Skeletal muscle tissue (tissue), 4 donors: Measurements from ENCODE around the gene OSBPL3. TPM values are rescaled to one million over a fixed set of nuclear protein-coding genes. Genes with fewer than 3 reads are reported as not detected.

Experiments used
- H3K27ac ChIP-seq: one replicate; pipeline ENCODE4 v1.7.0; 2013; ENCODE audit warnings: mild to moderate bottlenecking, low read depth, low read length, inconsistent platforms
- H3K27me3 ChIP-seq, 3 donors: one replicate each; pipeline ENCODE4 v1.7.0; 2013; ENCODE audit warnings: low read length in 3 of 3; ENCODE audit not compliant: control insufficient read depth in 3 of 3, insufficient read depth in 3 of 3
- H3K36me3 ChIP-seq, 3 donors: one replicate each; pipeline ENCODE4 v1.7.0; 2013; ENCODE audit warnings: low read length in 3 of 3; ENCODE audit not compliant: control insufficient read depth in 3 of 3, insufficient read depth in 3 of 3
- H3K4me1 ChIP-seq, 3 donors: one replicate each; pipeline ENCODE4 v1.7.0; 2013; ENCODE audit warnings: low read length in 3 of 3, mild to moderate bottlenecking in 3 of 3; ENCODE audit not compliant: control insufficient read depth in 3 of 3, insufficient read depth in 3 of 3
- H3K4me3 ChIP-seq, 3 donors: one replicate each; pipeline ENCODE4 v1.7.0; 2013; ENCODE audit warnings: low read length in 3 of 3
- H3K9ac ChIP-seq, 3 donors: one replicate each; pipeline ENCODE4 v1.7.0; 2013; ENCODE audit warnings: low read length in 3 of 3, mild to moderate bottlenecking in 3 of 3, moderate library complexity in 2 of 3, low read depth in 1 of 3
- H3K9me3 ChIP-seq, 3 donors: one replicate each; pipeline ENCODE4 v1.7.0; 2013; ENCODE audit warnings: low read length in 3 of 3; ENCODE audit not compliant: control insufficient read depth in 3 of 3
- total RNA-seq: library from RNA; depleted of rRNA; stranded (reverse); fragments of >200 nt; gene quantifications from one replicate; pipeline ENCODE4 v1.2.3, GENCODE V29; 2014
- donor health status: Osteomylitis.

The OSBPL3 gene
- total RNA-seq, 1 donor from 2014 or later = 2.6 TPM

GRCh38 chr7:25009257-25009656 is 29.3 kb upstream of the OSBPL3 start:
- H3K9me3 ChIP-seq = no peaks in the 10 kb centered on the region
- H3K27ac ChIP-seq = no peak overlapping the region
- no peaks in the 10 kb centered on the region for H3K27me3 ChIP-seq
- no peaks in the 10 kb centered on the region for H3K4me1 ChIP-seq
- H3K4me3 ChIP-seq = no peak overlapping the region
- H3K36me3 ChIP-seq = no peaks in the 10 kb centered on the region
- H3K9ac ChIP-seq = no peak overlapping the region

DNA sequence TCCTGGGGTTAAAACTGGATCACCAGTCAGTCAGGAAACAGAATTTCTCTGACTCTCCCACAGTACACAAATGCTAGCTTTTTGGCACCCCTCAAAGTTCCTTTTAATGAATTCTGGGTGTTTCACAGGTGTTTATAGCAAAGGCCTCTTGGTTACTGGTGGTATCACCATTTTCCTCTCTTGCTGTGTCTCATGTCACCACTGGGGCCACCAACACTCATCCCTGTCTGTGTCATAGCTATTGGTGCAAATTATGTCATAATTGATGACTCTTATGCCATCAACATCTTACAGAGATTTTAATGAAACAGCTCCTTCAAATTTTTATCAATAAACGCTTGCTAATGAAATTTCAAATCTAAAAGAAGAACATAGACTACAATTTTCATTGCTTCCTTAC is 27.7 kb upstream of the OSBPL3 start:
- no peaks in the 10 kb centered on the region for H3K4me1 ChIP-seq
- H3K9me3 ChIP-seq = no peaks in the 10 kb centered on the region
- no peak overlapping the region for H3K4me3 ChIP-seq
- no peak overlapping the region for H3K27ac ChIP-seq
- H3K27me3 ChIP-seq = no peaks in the 10 kb centered on the region
- H3K36me3 ChIP-seq = no peaks in the 10 kb centered on the region
- H3K9ac ChIP-seq = no peak overlapping the region

DNA sequence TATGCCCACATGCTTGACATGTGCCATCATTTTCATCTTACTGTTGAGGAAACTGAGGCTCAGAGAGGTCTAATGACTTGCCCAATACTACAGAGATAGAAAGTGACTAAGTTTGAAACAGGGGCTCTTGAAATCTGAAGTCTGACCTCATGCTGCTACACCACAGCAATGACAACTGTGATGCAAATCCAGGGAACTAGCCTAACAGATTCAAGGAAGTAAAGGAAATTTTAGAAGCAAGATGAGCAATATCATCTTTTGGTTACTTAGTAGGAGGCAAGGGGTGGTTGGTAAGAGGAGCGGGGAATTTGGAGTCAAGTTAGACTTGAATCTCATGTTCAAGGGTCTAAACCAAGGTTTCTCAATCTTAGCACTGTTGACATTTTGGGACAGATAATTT is 26.3 kb upstream of the OSBPL3 start:
- H3K9me3 ChIP-seq = no peaks in the 10 kb centered on the region
- H3K4me1 ChIP-seq = no peaks in the 10 kb centered on the region
- H3K9ac ChIP-seq = no peak overlapping the region
- H3K36me3 ChIP-seq = no peaks in the 10 kb centered on the region
- no peak overlapping the region for H3K27ac ChIP-seq
- no peaks in the 10 kb centered on the region for H3K27me3 ChIP-seq
- no peak overlapping the region for H3K4me3 ChIP-seq

- no peak overlapping the region for H3K27ac ChIP-seq
- no peaks in the 10 kb centered on the region for H3K27me3 ChIP-seq
- H3K9ac ChIP-seq = no peak overlapping the region
- H3K4me1 ChIP-seq = no peaks in the 10 kb centered on the region
- no peaks in the 10 kb centered on the region for H3K9me3 ChIP-seq
- H3K4me3 ChIP-seq = no peak overlapping the region
- no peaks in the 10 kb centered on the region for H3K36me3 ChIP-seq
Observed at GRCh38 chr7:25005658-25006057, 25.7 kb upstream of the OSBPL3 start.

DNA sequence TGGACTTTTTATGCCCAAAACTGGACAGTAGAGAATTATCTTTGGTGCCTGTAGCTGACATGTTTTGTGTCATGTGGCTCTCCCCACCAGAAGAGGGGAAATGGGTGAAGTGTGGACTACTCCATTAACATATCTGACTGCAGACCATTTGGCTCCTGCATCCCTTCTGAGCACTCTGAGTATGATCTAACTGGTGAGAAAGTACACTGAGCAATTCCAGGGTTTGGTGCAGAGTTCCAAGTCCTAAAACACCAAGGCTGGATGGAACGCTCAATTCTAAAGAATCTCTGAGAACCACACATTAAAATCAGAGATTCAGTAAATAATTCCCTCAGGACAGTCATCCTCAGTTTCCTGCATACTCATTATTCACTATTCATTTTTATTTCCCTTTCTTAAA is 22.8 kb upstream of the OSBPL3 start:
- H3K4me1 ChIP-seq = no peaks in the 10 kb centered on the region
- H3K4me3 ChIP-seq = no peak overlapping the region
- H3K9ac ChIP-seq = no peak overlapping the region
- H3K36me3 ChIP-seq = no peaks in the 10 kb centered on the region
- no peak overlapping the region for H3K27ac ChIP-seq
- H3K27me3 ChIP-seq = no peaks in the 10 kb centered on the region
- H3K9me3 ChIP-seq = no peaks in the 10 kb centered on the region

DNA sequence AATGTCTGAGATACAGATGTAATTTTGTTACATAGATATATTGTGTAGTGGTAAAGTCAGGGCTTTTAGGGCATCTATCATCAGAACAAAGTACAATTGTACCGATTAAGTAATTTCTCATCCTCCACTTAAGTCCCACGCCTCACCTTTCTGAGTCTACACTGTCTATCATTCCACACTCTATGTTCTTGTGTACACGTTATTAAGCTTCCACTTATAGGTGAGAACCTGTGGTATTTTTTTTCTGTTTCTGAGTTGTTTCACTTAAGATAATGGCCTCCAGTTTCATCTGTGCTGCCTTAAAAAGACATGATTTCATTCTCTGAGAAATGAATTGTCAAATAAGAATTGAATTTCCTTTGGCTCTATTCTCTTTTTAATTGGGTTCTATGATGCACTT is 15.5 kb upstream of the OSBPL3 start:
- H3K9me3 ChIP-seq = no peaks in the 10 kb centered on the region
- H3K4me1 ChIP-seq = no peaks in the 10 kb centered on the region
- no peak overlapping the region for H3K27ac ChIP-seq
- no peaks in the 10 kb centered on the region for H3K36me3 ChIP-seq
- no peak overlapping the region for H3K9ac ChIP-seq
- H3K27me3 ChIP-seq = no peaks in the 10 kb centered on the region
- H3K4me3 ChIP-seq = no peak overlapping the region

- no peak overlapping the region for H3K9ac ChIP-seq
- H3K36me3 ChIP-seq = no peaks in the 10 kb centered on the region
- H3K4me1 ChIP-seq = no peaks in the 10 kb centered on the region
- no peak overlapping the region for H3K4me3 ChIP-seq
- no peaks in the 10 kb centered on the region for H3K9me3 ChIP-seq
- no peaks in the 10 kb centered on the region for H3K27me3 ChIP-seq
- H3K27ac ChIP-seq = no peak overlapping the region
Observed at GRCh38 chr7:24992314-24992713, 12.3 kb upstream of the OSBPL3 start.

DNA sequence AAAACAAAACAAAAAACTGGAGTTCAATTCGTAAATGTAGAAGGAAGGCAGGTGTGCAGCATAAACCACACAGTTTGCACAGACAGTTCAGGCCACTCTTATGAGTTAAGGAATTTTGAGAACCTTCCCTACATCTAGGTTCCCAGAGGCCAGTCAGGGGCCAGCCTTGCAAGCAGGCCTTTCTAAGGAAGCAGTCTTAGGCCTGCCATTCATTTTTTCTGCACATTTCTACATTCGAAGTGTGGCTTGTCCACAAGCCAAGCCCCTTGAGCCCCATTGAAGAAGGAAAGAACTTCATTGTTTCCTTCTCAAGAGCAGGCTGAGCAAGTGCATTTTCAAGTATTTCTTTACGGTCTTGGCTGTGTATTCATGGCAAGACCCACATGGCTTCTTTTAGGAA is 11.4 kb upstream of the OSBPL3 start:
- Histone ChIP-seq H3K36me3 (no peaks in the 10 kb centered on the region), H3K27ac (no peak overlapping the region), H3K9ac (no peak overlapping the region), H3K4me1 (no peaks in the 10 kb centered on the region), H3K4me3 (no peak overlapping the region), H3K9me3 (no peaks in the 10 kb centered on the region), H3K27me3 (no peaks in the 10 kb centered on the region)

DNA sequence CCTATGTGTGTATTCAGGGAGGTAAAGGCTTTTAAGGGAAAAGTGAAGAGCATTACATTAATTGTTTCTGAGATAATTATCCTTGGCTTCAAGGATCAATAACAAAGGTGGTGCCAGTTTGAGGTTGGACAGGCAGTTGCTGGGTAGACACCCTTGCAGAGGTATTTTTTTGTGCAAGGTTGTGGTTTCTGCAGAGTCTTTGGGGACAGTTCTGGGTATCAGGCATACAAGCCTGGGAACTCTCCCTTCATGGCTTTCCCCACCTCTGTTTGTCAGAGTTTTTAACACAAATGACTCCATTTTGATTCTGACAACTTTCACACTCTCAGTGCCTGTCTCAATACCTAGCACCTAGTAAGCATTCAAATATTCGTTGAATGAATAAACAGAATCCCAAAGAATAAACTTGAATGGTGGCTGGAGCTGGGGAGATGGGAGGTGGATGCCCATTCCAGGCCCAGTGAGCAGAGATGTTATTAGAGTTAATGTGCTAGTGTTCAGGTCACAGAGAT is 7.4 kb upstream of the OSBPL3 start:
- no peak overlapping the region for H3K27ac ChIP-seq
- H3K36me3 ChIP-seq = no peaks in the 10 kb centered on the region
- H3K4me1 ChIP-seq = no peaks in the 10 kb centered on the region
- H3K27me3 ChIP-seq = no peaks in the 10 kb centered on the region
- H3K4me3 ChIP-seq = no peak overlapping the region
- no peaks in the 10 kb centered on the region for H3K9me3 ChIP-seq
- no peak overlapping the region for H3K9ac ChIP-seq

GRCh38 chr7:24982917-24983316 is 2.9 kb upstream of the OSBPL3 start:
- Histone ChIP-seq H3K27me3 (peaks cover 0 to 3% (median 0%) of the 10 kb centered on the region in 3 donors), H3K4me1 (peaks cover 13 to 29% (median 19%) of the 10 kb centered on the region in 3 donors), H3K36me3 (no peaks in the 10 kb centered on the region), H3K27ac (no peak overlapping the region), H3K9ac (no peak overlapping the region), H3K4me3 (no peak overlapping the region), H3K9me3 (no peaks in the 10 kb centered on the region)
